ENCODE measurements around the gene GGACT.
A peak's percentile ranks its signal among the peaks of the same experiment; 100 is the strongest.

The GGACT gene

DNA sequence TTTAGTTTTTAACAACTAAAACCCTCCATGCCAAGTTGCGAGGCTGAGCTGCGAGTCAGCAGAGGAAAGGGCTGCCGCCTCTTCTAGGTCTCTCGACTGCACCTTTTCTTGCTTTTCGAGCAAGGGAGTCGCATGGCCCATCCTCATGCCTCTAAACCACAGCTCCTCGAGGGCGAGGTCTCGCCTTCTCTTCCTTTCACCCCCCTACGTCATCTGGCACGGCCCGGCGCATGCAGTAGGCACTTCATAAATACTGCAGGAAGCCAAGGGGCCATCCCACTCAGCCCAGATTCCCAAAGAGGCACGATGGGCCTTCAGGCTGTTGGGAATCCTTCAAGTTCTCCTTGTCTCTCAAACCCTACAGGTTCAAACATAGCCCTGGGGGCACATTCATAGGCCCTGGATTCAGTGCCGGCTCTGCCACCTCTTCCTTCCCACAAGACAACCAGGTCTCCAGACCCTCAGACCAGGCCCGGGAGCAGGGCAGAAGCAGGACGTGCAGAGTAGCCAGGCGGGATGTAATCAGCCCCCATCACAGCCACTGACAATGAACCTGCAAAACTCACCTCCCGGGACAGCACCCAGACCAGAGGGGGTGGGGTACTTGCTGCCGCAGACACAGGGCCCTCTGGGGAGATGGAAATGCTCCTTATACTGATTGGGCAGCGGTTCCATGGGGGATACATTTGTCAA, 41.7 kb downstream of the GGACT start:
- no peak for DNase-seq

DNA sequence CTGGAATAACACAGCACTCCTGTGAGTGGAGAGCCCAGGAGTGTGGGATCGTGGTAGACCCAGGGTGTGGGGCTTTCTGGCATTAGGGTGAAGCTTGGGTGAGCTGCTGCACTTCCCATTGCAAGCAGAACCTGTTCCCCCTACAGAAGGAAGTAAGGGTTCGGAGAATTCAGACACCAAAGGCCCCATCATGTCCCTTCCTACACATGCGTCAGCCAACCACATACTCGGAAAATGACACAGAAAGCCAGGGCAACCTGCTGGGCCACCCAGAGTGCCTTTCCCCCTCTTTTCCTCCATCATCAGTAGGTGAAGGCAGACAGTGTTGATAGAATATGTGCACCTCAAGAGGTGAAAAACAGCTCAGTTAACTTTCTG, 42.9 kb downstream of the GGACT start:
- no peak for DNase-seq

DNA sequence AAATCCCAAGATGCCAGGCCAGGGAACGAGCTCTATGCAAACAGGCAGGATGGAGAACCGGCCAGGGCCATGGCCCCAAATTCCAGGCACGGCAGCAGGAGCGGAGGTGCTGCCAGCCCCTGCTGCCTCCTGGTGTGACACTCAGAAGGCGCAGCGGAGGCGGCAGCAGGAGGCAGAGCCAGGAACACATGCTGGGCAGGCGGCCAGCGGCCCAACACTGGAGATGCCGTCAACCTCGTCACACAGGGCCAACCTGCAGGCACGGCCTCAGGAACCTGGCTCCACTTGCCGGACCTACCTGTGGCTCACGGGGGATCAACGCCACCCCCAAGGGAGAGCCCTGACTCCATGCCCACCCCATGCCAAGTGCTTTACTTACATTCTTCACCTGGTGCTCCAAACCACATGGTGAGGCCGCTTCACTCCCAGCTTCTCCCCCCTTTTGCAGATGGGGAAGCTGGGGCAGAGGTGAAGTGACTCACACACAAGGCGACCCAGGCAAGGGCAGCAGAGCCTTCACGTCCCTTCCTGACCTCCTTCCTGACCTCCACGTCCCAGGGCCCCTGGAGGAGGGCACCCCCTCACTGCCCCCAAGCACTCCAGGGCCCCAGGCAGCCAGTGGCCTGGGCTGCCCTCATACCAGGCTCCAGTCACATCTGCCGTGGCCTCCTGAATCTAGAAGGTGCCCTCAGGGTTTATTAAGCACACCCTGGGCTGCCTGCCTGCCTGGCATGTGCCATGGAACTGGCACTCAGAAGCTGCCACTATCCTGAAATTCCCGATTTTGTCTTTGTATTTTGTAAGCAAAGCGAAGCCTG, 43.5 kb downstream of the GGACT start:
- no peak for DNase-seq

DNA sequence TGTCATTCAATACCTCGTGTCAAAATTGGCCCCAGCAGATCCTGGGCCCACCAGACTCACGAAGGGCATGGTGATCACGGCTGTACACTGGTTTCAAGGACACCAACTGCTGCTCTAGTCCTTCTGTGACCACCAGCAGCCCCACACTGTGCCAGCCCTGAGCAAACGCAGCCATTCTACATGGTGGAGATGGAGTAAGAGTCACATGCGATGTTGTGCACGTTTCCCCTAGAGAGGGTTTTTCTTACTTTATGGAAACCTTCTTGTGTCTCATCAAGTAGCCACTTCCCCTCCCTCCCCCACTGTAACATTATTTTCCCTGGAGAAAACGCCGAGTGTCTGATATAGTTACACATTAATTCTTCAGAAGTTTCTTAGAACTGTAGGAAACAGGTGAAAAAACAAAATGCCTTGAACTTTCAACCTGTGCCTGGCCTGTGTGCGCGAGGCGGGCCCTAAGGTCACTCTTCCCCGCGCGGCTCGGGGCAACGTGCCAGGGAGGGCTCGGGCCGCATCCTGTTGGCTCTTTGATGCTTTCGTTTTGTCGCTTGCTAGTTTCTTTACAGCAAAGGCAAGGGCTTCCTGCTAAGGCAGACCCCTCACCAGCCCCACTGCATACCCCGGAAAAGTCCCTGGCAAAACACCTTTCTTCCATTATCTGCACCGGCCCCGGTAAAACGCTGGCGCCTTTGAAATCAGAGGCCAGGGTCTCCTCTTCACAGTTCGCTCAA, 44.6 kb downstream of the GGACT start:
- DNase-seq, result no peak

DNA sequence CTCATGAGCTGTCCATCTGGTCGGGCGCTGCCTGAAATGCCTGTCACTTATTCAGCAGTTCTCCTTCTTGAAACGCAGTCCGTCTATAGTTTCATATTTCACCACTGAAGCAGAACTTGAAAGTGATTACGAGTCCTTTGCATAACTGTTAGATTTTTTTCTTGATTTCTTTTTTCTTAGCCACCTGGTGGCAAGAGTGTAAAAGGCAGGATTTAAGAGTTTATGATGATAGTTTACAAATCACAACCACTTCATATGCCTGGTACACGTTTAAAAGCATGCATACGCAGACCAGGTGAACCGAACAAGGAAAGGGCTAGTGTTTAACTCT, 45.8 kb downstream of the GGACT start:
- peak; percentile 63 for DNase-seq

DNA sequence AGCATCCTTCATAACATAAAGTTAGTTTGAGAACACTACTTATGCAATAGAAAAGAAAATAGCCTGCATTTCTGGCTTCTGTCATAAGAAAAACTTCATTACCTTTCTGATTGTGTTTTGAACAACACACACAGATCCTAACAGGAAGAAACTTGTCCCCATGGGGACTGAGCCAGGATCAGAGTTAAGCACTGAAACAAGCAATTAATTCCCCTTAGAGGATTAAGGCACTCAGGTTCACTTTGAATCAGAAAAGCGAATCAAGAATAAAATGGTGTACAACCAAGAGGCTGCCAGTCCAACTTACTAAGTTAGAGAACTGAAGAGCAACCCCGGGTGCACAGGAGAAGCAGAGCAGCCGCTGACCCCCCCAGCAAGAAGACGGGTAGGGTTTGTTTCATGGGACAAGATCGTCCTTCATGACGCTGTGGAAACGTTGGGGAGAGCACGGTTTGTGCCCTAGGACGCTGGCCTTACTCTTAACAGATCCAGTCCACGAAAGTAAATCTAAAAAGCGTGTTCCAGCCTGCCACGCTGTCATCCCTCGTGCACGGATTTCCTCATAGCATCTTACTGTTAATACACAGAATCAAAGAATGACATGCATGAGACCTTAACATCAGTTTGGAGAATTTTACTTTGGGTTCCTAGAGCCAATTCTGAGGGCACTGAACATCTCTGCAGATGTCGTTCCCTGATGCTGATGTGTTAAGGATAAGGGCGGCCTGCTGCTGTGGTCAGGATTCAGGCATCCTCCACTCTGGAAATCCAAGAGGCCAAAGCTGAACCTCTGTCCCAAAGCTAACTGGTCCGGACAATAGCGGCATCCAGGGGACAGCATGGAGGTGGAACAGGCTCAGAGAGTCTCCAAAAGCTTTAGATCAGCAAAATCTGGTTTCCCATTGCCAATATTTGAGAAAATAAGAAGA, 46.4 kb downstream of the GGACT start:
- no peak for DNase-seq

DNA sequence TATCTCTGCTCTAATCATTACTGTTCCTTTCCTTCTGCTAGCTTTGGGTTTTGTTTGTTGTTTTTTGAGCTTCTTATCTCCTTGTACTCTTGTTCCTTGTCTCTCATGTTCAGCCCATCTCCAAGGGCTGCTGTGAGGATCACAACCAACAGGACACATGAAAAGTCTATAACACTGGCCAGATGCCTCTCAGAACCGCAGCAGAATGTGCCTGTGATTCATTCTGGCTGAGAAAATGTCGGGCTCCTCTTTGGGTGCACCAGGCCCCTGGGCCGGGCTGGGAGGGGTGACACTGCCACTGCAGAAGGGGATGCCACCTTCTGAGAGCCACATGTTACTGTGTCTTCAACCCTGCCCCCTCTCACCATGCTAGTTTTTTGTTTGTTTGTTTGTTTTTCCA, 48.0 kb downstream of the GGACT start:
- DNase-seq, result no peak

DNA sequence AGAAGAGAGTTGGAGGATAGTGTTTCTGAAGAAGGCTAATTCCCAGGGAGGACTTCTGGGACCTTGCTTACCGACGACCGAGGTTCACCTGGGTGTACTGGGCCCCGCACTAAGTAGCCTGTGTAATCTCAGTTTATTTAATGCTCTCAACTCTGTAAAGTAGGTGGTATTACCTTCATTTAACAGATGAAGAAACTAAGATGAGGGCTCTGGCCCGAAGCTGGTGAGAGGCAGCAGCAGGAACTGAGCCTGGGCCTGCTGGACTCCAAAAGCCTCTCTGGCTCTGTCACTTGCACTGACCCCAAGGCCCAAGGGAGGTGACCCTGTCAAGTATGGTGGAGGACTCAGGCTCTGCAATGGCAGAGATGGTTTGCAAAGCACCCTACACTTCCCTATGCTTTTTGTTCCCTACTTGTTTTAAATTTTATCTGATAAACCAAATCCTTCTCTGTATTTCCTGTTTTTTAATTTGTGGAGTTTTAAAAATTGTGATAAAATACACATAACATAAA, 50.6 kb downstream of the GGACT start:
- DNase-seq, result no peak

DNA sequence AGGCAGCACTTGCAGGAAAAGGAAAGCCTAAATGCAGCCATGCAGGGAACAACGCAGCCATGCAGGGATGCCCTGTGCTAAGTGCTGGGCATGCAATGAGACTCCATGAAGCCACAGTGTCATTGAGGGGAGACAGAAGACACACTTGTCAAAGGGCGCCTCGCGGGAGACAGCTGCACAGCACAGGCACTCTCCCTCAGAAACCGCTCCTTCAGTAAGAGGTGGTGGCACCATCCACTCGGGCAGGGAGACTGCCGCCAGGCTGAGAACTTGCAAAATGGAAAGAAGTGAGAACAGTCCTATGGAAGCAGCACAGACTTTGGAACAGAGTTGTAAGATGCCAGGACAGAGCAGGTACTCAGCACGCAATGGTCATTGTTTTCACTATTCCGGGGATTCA, 51.1 kb downstream of the GGACT start:
- no peak for DNase-seq

DNA sequence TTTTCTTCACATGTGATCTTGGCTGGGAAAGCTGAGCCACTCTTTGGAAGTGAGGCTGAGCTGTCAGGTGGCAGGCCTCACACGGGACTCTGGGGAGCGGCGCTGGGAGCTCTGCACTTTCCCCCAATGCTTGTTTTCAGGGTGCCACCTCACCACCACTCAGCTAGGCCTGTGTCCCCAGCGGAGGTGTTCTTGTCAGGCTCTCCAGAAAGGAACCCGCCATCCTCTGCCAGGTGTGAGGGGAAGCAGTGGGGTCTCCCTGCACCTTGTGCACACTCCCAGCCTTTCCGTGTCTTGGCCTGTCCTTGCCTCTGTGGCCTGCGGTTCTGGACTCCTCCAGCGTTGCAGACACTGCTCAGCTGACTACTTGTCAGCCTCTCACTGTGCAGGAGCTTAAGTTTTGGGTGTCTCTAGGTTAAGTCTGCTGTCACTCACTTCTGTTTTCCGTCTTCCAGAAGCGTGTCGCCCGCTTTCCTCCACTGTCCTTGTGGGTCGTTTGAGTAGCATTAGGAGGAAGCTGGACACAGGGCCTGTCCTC, 51.9 kb downstream of the GGACT start:
- no peak for DNase-seq

DNA sequence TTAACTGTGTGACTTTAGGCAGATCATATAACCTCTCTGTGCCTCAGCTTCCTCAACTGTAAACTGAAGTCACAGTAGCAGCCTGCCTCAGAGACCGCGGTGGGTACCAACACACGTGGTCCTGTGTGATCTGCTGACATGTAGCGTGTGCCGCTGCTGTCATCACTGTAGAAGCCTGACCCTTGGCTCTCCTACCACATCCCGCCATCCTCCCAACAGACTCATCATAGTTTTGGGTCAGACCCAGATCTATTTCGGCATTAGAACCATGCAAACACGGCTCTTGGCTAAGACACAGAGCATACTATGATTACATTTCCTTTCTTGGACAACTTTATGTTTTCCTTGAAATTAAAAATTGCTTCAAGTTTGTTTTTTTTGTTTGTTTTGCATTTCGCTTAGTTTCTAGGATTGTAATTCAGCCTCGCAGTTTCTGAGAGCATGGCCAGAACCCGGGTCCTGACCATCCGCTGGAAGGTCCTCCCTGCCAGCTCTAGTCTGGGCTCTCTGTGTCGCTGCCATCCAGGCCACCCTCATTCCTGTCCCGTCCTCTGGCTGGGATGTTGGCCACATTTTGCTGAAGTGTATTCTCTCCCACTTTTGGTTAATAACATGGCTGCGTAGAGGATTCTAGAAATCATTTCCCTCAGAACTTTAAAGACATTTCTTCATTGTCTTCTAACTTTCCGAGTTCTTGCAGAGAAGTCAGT, 53.0 kb downstream of the GGACT start:
- no peak for DNase-seq

DNA sequence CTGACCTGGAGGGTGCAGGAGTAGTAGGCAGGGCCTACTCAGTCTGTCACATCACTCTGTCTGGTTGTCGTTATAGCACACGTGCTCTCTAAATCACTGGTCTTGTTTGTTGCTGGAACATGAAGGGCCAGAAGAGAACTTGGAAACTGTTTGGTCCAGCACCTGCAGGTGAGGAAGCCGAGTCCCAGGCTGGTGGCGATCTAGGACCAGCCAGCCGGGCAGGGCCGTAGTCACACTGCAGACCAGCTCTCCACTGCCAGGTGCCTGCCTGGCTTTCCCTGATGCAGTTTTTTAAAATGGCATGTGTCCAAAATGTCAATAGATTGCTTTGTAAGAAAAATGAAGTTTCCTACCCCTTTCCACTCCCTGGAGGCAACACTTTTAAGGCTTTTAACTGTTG, 53.7 kb downstream of the GGACT start:
- no peak for DNase-seq

DNA sequence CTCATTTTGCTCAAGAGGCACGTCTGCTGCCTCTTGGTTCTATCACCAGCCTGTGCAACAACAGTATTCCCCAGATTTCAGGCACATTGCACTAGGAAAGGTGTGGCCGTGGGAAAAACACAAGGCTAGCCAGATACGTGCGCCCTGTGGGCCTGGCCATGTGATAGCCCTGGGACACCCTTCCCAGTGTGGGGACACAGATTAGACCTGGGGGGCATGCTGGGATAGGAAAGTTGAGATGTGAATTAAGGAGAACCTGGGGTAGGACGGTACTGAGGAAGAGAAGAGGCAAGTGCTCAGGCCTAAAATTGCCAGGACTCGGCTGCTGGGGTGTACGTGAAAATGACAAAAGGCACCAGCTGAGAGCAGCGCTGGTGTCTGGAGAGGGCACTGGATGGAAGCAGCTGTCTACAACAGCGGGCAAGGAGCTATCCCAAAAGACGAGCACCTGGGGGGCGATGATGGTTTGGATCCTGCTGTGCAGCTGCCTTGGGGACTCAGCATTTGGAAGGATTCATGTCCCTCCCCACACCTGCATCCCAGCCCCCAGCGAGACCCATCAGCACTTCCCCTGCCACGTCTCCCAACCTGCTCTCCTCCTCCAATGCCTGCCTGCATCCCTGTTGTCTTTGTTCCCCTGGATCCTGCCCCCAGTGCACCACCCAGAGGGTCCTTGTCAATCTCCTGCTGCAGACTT, 54.3 kb downstream of the GGACT start:
- no peak for DNase-seq

DNA sequence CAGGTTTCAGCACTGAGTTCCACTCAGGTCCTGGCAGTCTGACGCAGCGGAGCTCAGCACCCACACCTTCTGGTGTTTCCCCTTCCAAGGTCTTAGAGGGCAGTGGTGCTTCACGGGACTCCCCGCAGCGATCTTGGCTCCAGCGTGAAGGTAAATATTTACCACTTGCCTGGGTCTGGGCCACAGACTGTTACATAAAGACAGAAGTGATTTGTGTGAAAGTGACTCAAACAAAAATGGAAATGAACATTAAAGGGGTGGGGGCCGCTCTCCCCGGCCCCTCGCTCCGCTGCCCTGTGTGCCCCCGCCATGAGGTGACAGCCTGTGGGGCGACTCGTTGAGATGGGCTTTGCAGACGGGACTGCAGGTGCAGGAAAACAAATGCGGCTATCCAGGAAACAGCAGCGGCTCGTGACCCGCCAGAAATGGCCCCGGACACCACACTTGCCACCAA, 55.0 kb downstream of the GGACT start:
- no peak for DNase-seq

DNA sequence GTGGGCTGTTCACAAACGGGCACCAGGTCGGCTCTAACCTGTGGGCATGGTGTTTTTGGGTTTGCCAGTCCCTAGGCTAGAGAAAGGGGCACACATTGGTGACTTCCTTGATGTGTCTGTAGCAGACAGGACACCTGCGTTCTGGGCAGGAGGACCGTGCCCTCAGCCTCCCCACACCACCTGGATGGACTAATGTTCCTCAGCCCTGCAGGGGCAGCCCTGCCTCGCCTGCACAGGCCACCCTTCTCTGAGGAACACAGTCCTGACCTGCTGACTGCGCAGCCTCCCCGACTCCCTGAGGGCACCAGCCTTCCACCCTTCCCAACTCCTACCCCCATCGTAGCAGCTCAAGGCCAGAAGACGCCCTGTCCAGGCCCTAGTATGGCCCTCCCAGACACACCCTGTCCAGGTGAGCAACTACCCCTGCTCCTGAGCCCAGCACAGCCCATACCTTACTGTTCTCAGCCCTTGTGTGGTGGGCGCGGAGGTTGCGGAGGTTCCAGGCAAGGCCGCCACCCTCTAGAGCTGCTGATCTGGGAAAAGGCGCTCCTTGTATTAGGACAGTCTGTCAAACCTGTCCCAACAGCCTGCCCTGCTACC, 55.7 kb downstream of the GGACT start:
- no peak for DNase-seq

DNA sequence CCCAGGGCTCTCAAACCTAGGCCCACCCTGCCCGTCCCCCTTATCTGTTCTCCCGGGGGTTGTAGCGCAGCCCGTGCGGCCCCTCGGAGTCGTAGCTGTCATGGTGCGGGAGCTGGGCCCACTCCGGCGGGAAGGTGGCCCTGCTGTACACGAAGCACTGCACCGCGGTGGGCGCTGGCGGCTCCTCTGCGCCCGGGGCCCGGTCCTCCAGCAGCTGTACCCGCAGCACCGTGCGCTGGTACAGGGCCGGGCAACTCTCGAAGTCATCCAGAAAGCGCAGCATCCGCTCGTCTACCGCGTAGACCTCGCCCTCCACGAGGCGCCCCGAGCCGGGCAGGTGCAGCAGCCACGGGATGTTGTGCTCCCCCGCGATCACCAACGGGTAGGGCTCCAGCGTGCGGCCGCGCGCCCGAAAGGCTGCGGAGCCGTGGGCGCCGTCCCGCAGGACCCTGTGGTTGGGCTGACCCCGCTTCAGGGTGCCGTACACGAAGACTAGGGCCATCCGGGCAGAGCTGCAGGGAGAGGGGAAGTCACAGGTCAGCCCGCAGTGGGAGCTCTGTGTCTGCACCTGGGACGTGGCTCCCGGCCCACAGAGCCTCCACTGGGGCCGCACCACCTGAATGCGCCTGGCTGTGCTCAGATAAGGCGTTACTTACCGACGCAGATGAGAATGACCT, 56.4 kb downstream of the GGACT start:
- DNase-seq, result no peak

DNA sequence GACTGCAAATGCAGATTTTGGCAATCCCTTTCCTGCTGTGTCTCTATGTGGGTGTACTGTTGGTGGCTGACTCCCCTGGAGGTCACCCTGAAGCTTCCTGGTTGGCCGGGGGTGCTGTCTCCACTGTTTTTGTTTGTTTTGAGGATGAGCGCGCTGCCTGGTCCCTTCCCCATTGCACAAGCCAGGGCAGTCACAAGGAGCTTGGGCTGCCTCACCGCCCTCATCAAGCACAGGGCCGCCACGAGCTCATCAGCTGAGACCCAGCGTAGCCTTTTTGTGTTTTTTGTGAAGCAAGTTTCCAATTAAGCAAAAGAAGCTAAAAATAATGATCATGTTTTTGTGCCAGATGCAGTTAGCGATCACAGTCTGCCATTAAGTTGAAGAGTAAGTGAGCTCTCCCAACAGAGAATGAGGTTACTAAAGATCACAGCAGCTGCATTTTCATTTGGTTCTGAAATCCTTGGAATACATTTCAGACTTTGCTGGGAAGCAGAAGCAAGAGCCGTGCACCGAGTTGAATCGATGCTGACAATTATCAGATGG, 57.8 kb downstream of the GGACT start:
- DNase-seq, result no peak

DNA sequence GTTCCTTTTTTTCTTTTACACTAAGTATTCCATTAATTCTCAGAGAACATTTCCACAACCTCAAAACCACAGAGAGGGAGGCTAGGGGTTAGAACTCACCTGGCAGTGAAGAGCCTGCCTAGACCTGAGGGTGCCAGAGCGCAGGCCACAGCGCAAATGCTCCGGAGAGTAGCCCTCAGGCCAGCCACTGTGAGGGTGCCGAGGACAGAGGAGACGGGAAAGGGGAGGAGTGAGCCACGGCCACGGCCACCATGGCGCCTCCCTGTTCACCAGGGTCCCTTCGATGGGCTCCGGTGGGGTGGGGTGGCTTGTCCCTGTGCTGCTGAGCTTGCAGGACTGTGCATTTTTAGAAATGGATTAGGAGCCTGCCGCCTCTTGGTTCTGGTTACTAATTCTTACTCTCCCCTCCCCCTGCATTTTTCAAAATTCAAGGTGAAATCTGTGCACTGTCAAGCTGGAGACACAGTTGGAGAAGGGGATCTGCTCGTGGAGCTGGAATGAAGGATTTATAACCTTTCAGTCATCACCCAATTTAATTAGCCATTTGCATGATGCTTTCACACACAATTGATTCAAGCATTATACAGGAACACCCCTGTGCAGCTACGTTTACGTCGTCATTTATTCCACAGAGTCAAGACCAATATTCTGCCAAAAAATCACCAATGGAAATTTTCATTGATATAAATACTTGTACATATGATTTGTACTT, 58.8 kb downstream of the GGACT start:
- DNase-seq, result no peak

DNA sequence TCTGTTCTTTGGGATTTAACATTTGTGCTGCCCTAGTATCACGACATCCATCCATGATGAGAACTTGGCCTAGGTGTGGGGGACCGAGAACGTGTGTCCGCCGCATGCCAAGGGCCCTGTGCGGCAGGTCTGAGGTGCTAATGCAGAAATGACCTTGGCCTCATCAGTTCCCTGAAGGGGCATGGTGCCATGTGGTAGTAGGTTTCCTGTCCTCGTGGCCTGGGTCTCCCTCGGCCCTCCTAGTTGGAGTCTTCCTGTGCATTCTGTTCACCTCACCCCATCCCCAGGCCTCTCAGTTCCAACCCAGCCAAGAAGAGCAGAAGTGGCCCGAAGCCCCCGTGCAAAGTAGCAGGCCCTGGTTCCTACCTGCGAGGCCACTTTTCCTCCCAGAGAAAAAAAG, 59.8 kb downstream of the GGACT start:
- DNase-seq, result no peak

All from SIG-M5 (cell line).